Measurements from ENCODE around the gene LYZL1.
A peak's percentile ranks its signal among the peaks of the same experiment; 100 is the strongest.
"Not testable (repeated sequence)": the region's sequence is repeated elsewhere in the genome, so short reads cannot be mapped to it uniquely, and the experiment has no call there.

Gene LYZL1

DNA sequence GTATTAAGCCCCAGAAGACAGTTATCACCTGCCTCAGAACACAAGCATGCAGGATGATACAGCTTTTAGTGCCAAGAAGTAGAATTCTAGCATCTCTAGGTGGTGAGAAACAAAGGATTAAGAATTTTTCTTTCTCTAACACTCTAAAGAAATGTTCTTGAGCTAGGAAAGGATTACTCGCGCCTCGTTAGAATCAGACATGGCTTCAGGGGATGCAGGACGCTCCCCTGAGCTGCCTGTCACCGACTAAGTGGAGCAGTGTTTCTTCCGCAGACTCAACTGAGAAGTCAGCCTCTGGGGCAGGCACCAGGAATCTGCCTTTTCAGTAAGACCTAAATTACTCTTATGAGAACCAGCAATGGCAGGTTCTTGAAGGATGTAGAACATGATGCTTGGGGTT is at the start of gene LYZL1:
Gene LYZL1 (plus strand): TSS at position 165 of the 400 bp plus-strand sequence. CDS start 2,798 bp downstream, outside the sequence.
- FAIRE-seq: not testable (repeated sequence)

DNA sequence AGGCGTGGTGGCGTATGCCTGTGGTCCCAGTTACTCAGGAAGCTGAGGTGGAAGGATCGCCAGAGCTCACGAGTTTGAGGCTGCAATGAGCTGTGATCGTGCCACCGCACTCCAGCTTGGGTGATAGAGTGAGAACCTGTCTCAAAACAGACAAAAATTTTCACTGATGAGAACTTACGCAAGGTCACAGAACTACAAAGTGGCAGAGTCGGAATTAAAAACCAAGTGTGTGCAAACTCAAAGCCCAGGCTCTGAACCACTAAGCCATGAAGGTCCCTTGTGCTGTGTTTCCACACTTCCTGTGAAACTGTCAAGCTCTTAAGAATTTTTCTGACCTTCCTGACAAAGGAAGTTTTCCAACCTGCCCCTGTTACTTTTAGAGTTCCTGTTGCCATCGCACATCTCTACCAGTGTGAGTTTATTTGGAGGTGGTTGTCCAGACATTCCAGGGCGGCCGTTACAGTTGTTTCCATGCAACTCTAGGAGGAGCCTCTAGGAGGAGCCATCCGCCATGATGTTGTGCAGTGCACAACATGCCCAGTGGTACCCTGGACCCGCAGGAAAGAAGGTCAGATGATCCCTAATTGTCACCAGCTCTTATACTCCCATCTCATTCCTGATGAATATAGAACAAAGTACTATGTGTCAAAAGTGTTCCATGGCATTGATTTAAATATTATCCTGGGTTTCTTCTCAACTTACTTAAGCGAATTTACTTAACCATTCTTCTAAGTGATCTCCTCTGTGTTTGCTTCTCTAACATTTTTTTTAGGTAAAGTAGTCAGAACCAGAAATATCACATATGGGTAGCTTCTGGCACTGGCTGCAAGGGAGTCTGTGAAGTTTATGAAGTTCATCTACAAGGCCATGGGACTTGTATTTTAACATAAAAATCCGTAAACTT is 49.0 kb upstream of the LYZL1 start:
- FAIRE-seq: peak; percentile 85

DNA sequence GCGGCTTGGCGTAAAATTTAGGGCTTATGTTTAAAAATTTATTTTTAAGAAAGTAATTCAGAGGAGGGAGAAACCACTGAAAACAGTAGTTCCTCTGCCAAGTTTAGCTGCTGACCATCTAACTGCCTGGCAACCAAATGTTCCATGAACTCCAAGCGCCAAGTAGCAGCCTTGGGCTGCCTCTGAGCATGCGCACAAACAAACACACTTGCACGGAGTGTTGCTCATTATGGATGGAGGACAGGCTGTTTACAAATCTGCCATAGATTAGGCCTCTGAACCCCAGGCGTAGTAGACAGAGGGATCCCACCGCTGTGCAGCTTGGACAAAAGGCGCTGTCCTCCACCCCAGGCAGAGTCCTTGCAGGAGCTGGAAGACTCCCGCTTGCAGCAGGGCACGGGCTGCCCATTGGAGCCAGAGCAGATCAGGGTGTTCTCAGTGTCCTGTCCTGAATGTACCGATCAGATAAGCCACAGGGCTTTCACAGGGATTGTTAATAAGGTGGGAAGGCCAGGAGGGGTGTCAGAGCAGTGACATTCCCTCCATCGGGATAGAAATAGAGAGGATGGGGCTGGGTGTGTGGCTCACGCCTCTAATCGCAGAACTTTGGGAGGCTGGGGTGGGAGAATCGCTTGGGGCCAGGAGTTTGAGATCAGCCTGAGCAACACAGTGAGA is 47.7 kb upstream of the LYZL1 start:
- FAIRE-seq: no peak

DNA sequence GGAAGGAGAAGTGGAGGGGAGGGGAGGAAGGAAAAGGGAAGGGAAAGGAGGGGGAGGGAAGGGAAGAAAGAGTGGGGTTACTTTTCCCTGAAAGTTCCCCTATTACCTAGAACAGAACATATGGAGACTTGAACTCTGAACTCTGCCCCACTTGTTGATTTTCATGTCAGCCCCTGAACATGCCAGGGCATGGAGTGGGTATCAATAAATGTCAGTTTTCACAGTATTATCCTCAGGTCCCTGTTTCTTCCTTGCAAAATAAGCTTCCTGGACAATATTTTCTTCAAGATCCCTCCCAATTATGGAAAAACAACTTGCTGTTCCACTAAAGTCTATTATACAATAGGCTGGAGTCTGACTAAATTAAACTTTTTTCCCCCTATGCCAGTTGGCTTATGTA is 46.9 kb upstream of the LYZL1 start:
- FAIRE-seq: no peak

DNA sequence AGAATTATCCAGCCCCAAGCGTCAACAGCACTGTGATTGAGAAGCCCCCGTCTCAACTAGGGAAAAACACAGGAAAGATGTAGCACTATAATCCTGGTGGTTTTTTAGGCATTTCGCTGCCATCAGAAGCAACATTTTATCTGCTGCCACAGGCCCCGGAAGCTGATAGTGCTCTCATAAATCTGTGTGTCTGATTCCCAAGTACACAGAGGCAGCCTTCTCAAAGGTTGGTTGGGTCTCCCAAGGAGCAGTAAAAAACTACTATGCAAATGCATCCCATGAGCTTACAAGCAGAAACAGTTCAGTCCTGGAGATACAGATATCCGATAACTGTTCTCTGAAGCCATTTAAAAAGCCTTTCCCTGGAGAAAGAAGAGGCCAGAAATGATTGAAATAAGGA is 45.8 kb upstream of the LYZL1 start:
- no peak for FAIRE-seq

DNA sequence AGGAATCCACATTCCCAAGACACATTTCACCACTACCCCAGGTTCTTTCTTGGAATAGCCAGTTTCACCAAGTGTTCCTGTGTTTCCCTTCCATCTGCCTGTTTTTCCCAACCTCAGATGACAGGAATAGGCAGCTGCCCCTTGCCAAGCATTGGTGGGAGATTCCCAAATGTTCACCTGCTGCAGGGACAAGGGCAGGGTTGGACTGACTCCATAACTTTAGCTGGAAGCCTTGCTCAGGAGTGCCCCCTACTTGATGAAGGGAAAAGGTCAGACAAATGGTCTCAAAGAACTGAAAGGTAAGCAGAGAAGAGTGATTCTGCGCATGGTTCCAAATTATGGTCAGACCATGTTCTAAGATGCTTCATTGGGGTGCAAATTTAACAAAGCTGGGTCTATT is 45.1 kb upstream of the LYZL1 start:
- no peak for FAIRE-seq

DNA sequence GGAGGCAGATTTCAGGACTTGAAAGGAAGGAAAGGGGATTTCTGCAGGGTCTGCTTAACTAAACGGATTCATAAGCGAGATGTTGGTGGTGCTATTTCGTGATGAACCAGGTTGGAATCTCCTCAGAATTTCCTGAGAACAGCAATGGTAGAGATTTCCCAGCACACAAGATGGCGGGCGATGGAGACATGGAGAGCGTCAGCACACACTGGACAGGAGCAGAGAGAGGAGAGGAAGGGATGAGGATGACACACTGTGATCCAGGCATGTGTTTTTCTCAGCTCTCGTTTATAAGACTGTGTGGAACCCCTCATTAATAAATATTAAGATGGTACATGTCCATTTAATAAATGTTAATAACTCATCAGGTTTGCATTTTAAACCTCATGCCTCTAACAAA is 43.9 kb upstream of the LYZL1 start:
- FAIRE-seq: no peak

DNA sequence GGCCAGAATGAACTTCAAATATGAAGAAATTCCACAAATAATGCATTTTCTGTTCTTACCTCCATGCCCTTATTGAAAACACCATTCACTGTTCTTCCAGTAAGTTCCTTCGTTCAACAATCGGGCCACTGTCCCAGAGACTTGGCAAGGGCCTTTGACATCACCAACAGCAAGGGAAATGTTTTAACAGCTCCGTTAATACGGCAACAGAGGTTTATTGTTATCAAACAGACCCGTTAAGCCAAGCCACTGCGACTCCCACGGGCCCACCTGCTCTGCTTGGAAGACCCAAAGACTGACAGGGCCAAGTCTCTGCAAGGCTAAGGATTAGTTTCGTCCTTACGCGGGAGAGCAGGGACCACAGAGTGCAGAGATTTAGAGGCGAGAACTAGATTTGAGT is 43.4 kb upstream of the LYZL1 start:
- no peak for FAIRE-seq

DNA sequence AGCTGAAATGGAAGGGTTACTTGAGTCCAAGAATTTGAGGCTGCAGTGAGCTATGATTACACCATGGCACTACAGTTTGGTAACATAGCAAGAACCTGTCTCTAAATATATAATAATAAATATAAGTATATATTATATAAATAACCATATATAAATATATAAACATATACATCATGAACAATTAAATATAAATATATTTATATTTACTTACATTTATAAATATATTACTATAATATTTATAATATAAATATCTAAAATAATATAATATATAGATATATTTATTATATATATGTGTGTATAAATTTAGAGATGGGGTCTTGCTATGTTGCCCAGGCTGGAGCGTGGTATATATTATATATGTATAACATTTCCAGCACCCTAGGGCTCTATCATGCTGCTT is 42.4 kb upstream of the LYZL1 start:
- peak; percentile 92 for FAIRE-seq

DNA sequence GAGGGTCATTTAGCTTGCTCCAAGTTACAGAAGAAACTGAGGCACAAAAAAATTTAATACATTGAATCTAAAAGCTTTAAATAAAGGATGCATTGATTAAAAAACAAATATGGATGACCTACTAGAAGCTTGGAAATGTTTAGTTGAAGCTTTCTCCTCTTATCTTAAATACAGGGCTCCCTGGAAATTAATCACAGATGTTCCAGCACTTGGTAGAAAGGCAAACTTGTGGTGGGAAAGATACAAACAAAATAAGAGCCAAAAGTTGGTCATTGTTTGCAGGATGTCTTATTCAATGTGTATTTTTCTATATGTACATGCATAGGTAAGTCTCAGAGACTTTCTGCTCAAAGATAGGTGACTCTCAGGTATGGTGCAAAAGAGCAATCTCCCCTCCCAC is 40.7 kb upstream of the LYZL1 start:
- no peak for FAIRE-seq

DNA sequence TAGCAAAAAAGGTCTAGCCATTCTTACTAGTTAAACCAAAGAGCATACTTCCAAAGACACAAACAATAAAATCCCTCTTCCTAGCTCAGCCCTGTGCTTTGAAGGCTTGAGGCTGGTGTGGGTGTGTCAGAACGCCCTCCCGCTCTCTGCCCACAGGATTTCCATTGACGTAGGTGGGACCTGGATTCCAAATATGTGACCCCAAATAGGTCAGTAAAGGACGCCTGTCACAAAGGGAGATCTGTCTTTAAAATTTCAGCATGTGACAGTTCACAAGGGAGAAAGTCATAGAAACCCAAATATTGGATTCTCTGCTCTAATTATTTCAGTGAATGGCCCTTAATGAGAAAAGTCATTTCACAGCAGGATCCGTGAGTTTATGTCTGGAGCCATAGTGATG is 39.9 kb upstream of the LYZL1 start:
- FAIRE-seq: no peak

DNA sequence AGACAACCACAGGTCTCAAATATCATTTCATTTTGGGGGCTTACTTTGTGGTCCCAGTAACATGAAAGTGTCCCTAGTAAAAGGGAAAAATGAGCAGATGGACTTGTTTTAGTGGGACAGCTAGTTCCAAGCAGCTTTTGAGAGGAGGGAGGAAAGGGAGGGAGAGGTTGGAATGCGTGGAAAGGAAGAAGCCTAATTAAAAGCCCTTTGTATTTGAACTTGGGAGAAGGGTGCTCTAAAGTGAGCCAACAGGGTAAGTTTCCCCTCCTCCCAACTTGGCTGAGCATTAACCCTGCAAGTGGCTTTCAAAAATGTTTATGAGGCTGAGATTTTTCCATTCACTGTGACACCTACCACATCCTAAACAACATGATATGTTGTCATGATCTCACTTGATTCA is 38.8 kb upstream of the LYZL1 start:
- FAIRE-seq: no peak

DNA sequence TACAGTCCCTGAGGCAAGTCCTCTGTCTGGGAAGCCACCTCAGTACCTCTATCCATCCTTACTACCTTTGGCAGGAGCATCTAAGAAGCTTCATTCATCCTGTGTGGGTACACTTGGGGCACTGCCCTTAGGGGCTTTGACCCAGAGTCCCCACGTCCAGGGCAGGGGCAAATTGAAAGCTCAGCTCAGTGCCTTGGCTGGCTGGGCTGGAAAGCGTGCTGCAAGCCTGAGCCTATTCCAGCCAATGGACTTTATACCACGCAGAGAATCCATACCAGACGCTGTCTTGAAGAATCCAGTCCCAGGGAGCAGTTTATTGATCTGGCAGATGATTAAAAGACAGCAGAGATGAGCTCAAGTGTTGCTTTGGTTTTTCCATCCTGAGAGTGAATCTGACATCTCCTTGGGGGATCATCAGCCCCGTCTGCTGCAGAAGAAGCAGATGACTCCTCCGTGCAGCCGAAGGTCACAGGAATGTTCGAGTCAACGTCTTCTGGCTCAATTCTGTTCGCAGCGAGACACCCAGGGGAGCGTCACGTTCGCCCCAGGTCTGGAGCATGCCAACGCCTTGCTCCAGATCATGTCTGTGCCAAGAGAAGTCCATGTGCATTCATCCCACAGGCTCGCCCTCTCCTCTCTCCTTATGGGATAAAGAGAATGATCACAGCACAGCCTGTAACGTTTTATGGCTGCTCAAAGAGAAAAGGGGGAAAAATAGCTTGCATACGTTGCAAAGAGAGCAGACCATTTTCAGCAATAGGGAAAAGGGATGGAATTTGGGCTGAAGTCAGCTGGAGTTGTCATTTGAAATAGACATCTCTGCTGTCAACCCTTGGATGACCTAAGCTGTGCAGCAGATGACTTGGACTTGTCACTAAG is 35.8 kb upstream of the LYZL1 start:
- no peak for FAIRE-seq

DNA sequence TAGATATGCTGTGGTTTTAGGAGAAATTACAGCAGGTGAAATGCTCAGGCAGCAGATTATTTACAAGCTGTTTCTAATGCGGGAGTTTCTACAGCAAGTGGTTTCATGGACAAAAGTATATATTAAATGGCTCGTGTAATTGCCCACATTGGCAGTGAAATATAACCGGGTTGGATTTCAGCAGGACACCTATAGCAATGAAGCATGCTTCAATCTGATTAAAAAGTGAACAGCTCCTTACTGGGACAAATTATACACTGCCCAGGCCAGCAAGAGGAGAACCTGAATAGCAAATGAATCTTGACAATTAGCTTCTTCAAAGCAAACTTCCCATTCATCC is 35.2 kb upstream of the LYZL1 start:
- FAIRE-seq: no peak

DNA sequence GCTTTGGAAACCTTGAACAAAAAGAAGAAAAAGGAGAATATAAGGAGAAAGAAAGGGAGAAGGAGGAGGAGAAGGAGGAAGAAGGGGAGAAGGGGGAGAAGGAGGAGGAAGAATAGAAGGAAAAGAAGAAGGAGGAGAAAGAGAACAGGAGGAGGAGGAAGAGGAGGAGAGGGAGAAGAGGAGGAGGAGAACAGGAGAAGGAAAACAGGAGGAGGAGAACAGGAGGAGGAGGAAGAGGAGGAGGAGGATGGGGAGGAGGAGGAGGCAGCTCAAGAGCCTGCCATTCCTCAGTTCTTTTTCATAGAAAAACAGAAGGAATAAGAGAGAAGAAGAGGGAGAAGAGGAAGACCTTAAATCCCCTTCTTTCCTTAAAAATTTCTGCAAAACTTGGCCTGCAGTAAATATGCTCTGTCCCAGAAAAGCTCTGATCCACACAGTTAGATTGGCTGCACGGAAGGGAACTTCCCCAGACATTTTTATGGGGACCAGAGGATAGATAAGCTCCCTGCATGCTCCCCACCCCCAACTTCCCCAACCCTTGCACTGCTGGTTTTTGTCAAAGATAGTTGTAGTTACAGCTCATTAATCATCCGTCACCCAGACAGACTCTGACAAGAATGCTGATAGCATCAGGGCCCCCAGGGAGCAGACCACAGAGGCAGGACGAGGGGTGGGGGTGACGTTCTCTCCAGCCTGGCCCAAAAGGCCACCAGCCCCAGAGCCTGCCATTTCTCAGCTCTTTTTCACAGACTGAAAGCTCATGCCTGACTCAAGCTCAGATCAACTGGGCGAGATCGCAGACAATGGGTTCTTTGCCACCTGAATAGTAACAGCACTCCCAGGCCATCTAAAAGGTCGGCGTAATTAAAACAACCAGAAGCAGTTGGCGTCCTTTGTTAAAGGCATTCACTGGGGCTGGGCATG is 34.5 kb upstream of the LYZL1 start:
- no peak for FAIRE-seq

DNA sequence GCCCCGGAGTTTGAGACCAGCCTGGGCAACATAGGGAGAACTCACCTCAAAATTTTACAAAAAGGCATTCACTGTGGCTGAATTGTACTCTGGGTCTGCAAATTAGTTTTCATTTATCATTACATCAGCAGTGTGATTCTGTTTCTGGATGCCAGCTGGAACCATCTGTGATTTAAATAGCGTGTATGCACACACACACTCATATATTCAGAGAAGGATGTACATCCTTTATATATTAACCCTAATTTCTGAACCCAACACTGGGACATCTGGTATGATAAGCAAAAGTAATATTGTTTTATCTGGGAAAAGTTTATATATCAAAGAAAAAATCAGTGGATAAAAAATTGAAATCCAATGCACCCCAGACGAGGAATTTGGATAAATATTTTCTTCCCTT is 33.8 kb upstream of the LYZL1 start:
- no peak for FAIRE-seq

DNA sequence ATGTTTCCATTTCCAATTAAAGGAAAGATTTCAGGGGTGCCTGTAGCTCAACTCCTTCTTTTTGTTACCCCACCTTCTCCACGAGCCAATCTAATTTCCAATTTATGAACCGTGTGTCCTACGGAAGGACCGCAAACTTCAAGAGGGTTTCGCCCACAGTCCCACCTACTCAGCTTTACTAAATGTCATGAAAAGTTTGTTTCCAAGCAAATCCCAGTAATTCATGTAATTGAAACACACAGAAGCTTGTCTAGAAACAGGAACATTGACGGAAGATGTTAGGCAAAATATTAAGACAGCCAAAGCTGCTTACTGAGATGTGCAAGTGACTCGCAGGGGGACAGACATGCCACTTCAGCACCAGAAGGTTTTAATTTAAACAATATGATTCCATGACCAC is 32.9 kb upstream of the LYZL1 start:
- no peak for FAIRE-seq

DNA sequence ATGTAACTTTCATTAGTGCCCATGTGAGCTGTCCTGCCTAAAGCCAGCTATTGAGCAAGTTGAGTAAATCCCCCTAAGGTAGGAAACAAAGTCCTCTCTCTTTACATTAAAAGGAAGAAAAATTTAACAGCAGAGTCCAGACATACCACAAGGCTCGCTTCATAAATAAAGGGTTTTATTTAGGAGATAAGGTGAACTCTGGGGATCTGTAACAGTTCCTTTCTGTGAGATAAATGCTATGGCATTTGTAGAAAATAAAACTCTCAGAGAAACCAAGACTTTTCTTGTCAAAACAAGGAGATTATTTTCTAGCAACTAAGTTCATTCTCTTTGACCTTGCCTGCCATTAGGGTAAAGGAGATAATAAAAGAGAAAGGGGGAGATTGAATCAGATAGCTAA is 32.3 kb upstream of the LYZL1 start:
- no peak for FAIRE-seq

DNA sequence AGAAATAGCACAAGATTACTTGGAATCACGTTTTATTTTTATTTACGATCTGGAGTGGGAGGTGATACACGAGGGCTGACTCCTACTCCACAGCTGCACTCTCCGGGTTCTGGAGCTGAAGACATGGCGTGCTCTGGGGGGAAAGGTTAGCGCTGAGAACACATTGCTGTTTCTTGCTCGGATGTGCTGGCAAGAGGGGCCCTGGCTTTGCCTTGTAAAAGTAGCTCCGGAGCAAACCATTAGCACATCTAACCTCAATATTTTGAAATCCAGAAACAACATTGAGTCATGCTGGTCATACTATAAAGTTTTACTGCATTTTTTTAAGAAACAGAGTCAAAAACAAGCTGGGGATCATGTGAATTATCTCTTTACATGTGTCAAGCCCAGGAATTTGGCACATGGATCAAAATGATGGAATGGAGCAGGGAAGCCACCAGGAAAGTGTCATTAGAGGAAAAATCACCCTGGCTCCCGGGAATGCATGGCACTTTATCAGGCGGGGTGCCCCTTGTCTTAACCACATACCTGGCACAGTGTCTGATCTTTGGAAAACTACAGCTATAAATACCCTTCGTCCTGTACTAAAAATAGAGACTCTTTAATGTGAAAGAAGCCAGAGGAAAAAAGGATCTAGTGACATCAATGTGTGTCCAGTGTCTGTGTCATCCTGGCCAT is 31.6 kb upstream of the LYZL1 start:
- no peak for FAIRE-seq

DNA sequence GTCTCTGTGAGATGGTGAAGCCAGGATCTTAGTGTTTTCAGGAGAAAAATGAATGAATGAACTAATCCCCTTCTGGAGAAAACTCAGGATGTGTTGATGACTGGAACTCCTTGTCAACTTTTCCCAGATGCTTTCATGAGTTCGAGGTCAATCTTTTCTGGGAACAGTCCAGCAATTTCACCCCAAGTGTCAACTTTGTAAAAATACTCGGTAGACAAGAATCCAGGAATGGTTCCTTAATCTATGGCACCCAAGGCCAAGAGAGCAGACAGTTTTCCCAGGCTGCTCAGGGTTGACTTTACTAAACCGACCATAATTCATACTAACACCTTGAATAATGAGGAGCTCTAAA is 31.1 kb upstream of the LYZL1 start:
- no peak for FAIRE-seq

DNA sequence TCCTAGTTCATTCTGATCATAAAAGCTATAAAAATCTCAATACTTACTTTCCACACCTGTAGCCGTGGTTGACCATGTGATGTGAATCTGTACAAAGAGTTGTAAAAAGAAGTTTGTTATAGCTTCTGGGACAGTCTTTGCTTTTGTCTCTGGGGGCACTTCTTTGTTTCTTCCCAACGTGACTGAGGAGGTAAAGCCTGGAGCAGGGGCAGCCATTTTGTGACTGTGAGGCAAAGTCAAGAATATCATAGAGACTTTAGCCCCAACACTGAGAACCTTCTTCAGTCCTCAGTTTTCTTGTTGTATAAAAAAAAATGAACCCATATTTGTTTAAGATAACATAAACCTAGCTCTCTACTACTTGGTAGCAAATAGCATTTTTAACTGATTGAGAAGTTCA is 29.4 kb upstream of the LYZL1 start:
- no peak for FAIRE-seq

DNA sequence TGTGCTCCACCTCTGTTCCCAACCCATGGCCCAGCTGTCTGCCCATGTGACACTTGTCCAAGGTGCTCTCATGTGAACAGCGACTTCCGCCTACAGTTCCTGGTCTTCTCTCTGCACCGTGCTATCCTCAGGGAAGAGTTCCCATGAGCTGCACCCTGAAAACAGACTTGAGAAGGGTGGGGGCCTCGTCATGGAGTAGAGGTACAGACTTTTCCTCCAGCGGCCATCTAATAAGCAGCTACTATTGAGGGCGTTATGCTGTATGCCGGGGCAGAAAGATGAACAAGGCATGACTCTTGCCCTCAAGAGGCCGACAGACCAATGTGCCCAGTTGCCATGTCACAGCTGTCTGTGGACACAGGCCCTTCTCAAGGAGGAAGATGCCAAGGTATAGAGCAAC is 25.4 kb upstream of the LYZL1 start:
- FAIRE-seq: no peak

All from G401.6 (cell line).